Ovary (tissue), 3 donors: ENCODE data around the gene BIRC7.

Experiments used
- CTCF ChIP-seq, 3 donors: fragments of 450-650 bp in 2 of 3; fragments of 200-600 bp in 1 of 3; IDR thresholded peaks; one replicate each; pipeline versions ENCODE4 v1.5.1 to v1.8.0; 2016 to 2022; ENCODE audit warnings: antibody characterized with exemption in 3 of 3, mild to moderate bottlenecking in 1 of 3
- EP300 ChIP-seq: sonication (generic); formaldehyde crosslinking; IDR thresholded peaks from one replicate; pipeline ENCODE4 v1.6.1; 2017; ENCODE audit warnings: antibody characterized with exemption
- donor health status: DM: no; HTN: no; CAD: no.

DNA sequence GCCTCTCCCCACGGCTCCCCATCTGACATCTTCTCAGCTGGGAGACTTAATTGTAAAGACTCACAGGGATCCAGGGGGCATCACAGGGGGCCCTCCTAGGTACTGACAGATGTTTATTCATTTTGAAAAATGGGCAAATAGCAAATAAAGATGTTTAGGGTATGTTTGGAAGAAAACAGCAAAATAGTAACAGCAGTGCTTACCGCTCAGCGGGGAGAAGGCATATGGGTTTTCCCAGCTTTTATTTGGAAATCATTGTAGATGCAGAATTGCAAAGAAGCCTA, 2.7 kb upstream of the BIRC7 start:
- TF ChIP-seq CTCF (IDR thresholded peaks at IDR 0.05) (no peak), EP300 (no peak)
